ENCODE data around the gene TUBA3D.
"Not testable (repeated sequence)": the region's sequence is repeated elsewhere in the genome, so short reads cannot be mapped to it uniquely, and the experiment has no call there.

Gene TUBA3D

DNA sequence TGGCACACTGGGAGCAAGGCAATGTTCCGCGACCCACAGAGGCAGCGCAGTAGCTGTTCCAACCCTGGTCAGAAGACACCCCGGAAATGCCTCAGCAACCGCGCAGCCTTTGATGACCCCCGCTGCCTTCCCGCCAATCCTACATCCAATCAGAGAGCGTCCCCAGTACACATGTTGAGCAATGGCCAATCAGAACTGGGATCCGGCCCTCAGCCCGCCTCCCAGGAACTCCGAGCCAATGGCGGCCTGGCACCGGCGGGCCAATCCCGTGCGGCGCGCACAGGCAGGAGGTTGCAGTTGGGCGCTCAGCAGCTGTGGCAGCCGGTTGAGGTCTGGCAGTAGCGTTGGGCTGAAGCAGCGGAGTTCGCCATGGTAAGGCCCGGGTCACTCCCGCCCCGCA lies at the start of gene TUBA3D:
TUBA3D (plus strand) TSS at position 289 of the 400 bp plus-strand sequence; CDS start at position 370, 81 bp downstream.
- no peak for DNase-seq (ENCODE audit: low read depth in 2 of 2)

GRCh38 chr2:131426727-131427126 lies 49.2 kb upstream of the TUBA3D start:
- DNase-seq (ENCODE audit: low read depth in 2 of 2): no peak

- DNase-seq (ENCODE audit: low read depth in 2 of 2): no peak
Measured at GRCh38 chr2:131431336-131431735, 44.6 kb upstream of the TUBA3D start.

DNA sequence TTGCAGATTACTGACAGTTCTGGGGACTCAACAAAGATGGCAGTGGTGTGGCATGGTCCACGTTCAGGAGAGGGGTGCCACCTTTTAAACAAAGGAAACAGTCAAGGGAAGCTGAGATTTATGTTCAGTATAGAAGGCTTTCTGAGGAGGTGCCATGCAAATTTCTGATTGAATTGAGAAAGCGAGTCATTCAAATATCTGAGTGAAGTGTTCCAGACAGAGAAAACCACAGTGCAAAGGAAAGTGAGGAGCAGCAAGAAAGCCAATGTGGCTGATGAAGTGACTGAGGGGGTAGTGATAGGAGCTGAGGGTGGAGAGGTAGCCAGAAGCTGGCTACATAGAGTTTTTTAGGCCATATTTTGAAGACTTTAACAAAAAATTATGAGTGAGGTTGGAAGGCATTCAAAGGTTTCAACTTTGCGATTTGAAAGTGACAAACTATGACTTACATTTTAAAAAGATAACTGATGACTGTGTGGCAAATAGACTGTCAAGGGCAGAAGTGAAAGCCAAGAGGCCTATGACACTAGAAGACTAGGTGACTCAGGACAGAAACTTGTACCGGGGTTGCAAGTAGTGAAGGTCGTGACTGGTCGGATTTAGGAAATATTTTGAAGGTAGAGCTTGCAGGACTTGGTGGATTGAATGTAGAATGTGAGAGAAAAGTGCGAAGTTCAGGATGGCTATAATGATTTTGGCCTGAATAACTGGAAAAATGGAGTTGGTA lies 35.0 kb upstream of the TUBA3D start:
- DNase-seq (ENCODE audit: low read depth in 2 of 2): not testable (repeated sequence)

GRCh38 chr2:131444736-131445514 lies 31.0 kb upstream of the TUBA3D start:
- not testable (repeated sequence) for DNase-seq (ENCODE audit: low read depth in 2 of 2)

DNA sequence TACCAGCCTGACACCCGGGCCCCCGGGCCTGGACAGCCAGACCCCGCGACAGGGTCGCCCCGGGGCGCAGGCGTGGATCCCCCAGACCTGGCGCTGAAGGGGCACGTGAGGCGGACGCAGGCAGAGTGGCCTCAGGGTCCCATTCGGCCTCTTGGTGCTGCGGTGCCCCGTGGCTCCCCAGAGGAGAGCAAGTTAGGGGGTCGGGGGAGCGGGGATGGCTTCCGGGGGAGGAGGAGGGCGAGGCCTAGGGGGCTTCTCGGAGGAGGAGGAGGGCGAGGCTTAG lies 30.5 kb upstream of the TUBA3D start:
- DNase-seq (ENCODE audit: low read depth in 2 of 2): not testable (repeated sequence)

DNA sequence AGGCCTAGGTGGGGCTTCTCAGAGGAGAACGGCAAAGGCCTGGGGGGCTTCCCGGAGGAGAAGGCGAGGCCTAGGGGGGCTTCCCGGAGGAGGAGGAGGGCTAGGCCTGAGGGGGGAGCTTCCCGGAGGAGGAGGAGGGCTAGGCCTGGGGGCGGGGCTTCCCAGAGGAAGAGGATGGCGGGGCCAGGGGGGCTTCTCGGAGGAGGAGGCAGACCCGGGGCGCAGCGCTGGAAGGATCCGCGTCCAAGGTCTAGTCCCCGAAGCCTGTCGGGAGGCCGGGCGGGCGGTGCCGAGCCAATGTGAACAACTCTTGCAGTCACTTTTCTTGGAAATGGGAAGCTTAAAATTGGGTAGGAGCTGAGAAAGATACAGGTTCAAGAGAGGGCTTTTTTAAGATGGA lies 30.0 kb upstream of the TUBA3D start:
- no peak for DNase-seq (ENCODE audit: low read depth in 2 of 2)

GRCh38 chr2:131447981-131448380 lies 27.9 kb upstream of the TUBA3D start:
- not testable (repeated sequence) for DNase-seq (ENCODE audit: low read depth in 2 of 2)

GRCh38 chr2:131451265-131451949 lies 24.5 kb upstream of the TUBA3D start:
- not testable (repeated sequence) for DNase-seq (ENCODE audit: low read depth in 2 of 2)

DNA sequence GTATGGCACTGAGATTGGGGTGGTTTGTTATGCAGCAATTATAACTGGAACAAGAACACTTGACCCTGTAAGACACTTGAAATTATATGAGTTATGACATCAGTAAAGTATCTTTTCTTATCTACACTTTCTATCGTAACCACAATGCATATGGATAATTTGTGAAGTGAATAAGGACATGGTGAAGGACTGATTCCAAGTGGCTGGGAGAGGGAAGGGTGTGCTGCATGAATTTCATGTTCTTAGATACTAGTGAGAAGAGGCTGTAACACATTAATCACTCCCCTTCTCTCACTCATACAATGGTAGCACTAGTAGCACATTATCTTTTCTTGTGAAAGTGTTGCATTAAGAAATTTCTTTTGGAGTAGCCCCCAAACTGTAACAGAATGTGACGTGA lies 21.0 kb upstream of the TUBA3D start:
- DNase-seq (ENCODE audit: low read depth in 2 of 2): not testable (repeated sequence)

DNA sequence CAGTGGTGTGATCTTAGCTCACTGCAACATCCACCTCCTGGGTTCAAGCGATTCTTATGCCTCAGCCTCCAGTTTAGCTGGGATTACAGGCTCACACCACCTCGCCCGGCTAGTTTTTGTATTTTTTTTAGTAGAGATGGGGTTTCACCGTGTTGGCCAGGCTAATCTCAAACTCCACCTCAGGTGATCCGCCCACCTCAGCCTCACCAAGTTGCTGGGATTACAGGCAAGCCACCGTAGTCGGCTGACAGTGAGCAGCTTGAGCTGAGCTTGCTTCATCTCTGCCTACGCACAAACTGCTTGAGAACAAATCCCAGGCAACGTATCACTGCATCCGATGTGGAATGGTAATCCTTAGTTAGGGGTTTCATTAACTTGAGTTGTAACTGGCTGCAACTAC lies 8.2 kb upstream of the TUBA3D start:
- DNase-seq (ENCODE audit: low read depth in 2 of 2): not testable (repeated sequence)

GRCh38 chr2:131470944-131471343 lies 5.0 kb upstream of the TUBA3D start:
- not testable (repeated sequence) for DNase-seq (ENCODE audit: low read depth in 2 of 2)

DNA sequence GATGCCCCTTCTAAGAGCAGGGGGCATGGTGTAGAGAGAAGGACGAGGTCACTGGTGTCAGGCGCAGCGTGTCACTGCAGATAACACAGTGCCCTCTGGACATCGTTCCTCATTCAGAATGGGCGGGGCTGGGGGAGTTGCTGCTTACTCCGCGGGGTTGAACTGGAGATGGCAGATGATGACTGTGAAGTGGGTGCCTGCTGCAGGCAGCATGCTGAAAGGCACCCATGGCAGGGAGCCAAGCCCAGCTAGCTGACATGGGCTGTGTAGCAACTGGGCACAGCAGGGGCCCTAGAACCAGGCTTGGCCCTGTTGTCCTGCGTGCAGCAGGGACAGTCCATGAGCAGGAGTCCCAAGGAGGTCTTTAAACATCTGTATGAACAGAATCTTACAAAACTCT lies 4.3 kb upstream of the TUBA3D start:
- not testable (repeated sequence) for DNase-seq (ENCODE audit: low read depth in 2 of 2)

DNA sequence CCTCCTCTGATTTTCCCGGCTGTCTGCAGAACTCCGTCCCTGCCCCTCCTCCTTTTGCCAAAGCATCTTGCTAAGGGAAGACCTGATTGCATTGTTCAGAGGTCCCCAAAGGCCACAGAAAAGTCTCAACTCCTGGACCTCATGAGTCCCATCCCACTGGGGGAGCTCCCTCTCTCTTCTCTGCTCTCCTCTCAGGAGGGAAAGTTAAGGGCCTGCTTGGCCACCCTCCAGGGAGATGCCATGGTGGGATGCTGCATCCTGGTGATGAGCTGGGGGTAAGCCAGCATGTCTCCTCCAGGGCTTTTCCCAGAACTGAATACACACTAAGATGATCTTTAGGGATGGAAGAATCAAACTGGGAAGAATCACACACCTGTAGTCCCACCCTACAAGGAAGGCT lies 2.7 kb upstream of the TUBA3D start:
- not testable (repeated sequence) for DNase-seq (ENCODE audit: low read depth in 2 of 2)

DNA sequence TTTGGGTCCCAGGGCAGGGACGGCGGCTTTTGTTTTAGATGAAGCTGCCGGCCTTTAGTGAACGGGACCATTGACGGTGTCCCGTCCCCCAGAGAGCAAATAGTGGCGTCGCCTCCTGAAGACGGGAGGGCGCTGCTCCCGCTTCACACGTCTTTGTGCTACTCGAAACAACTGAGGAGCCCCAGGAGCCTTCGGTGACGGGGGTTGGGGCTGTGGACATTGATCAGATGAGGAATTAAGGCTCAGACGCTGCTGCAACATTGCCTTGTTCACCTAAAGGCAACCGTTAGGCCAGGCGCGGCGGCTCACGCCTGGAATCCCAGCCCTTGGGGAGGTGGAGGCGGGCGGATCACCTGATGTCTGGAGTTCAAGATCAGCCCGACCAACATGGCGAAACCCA lies 444 bp downstream of the TUBA3D start:
- DNase-seq (ENCODE audit: low read depth in 2 of 2): not testable (repeated sequence)

- DNase-seq (ENCODE audit: low read depth in 2 of 2): not testable (repeated sequence)
Measured at GRCh38 chr2:131477227-131477626, 1.3 kb downstream of the TUBA3D start.

DNA sequence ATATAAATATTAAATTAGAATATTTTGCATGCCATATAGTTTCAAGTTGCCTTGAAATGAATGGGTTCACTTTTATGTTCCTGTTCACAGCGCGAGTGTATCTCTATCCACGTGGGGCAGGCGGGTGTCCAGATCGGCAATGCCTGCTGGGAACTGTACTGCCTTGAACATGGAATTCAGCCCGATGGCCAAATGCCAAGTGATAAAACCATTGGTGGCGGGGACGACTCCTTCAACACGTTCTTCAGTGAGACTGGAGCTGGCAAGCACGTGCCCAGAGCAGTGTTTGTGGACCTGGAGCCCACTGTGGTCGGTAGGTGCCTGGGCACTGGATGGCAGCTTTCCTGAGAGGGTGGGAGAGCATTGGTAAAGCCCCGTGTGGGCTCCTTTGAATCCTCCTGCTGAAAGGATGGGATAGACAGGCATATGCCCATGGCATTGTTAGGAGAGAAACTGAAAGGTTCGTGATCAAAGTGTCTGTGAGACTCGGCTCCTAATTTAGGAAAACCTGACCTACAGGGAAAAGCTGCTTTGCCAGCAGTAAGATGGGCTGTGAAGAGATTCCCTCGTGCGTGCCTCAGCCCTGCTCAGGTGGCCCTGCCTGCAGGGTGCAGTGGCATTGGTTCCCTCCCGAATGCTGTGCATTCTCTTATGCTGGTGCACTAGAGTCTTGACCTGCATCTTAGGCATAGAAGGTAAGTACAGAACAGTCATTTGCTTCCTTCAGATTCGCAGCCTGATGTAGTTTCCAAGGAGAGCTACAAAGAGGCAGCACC lies 2.3 kb downstream of the TUBA3D start:
- DNase-seq (ENCODE audit: low read depth in 2 of 2): not testable (repeated sequence)

DNA sequence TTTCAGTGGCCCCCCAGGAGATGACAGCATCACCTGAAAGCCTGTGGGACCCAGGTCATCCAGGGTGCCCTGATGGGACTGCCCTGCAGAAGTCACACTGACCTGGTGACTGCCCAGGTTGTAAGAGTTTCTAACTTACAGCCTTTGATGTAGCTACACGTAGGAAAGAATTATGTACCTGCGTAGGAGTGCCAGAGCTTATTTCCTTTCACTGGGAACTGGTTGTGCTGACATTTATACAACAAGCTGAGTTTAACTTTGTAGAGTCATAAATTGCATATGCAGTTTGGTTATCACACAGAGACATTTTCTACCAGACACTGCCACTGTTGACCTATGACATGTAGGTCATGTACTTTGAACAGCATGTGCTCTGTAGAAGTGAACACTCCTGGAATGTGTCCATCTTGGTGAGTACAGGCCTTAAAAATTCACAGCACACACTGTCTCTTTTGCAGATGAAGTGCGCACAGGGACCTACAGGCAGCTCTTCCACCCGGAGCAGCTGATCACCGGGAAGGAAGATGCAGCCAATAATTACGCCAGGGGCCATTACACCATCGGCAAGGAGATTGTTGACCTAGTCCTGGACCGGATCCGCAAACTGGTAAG lies 3.0 kb downstream of the TUBA3D start:
- DNase-seq (ENCODE audit: low read depth in 2 of 2): not testable (repeated sequence)

- DNase-seq (ENCODE audit: low read depth in 2 of 2): not testable (repeated sequence)
Measured at GRCh38 chr2:131480351-131480750, 4.4 kb downstream of the TUBA3D start.

GRCh38 chr2:131482506-131483155 lies 6.7 kb downstream of the TUBA3D start:
- not testable (repeated sequence) for DNase-seq (ENCODE audit: low read depth in 2 of 2)

Data from stimulated activated CD4-positive, alpha-beta T cell treated with anti-CD3 and anti-CD28 coated beads, Interleukin-1b, Interleukin-23, amount 100 ng/mL, for 1 hour (primary cell).